NCI-H146 (cell line): ENCODE results near the gene ATF6.

Source experiments
- DNase-seq: peaks from one replicate; lab custom pipeline; 2025; lab: John Stamatoyannopoulos, UW

ATF6 gene

GRCh38 chr1:161941726-161942436, 175.8 kb downstream of the ATF6 start:
- DNase-seq, result no peak

GRCh38 chr1:161943737-161944136, 177.6 kb downstream of the ATF6 start:
- DNase-seq, result no peak

GRCh38 chr1:161944381-161944780, 178.3 kb downstream of the ATF6 start:
- DNase-seq, result no peak

GRCh38 chr1:161945306-161946060, 179.4 kb downstream of the ATF6 start:
- DNase-seq, result no peak

- DNase-seq, result no peak
Observed at GRCh38 chr1:161946071-161946987, 180.2 kb downstream of the ATF6 start.

GRCh38 chr1:161948435-161948834, 182.3 kb downstream of the ATF6 start:
- no peak for DNase-seq

- no peak for DNase-seq
Observed at GRCh38 chr1:161949548-161949947, 183.4 kb downstream of the ATF6 start.

- no peak for DNase-seq
Observed at GRCh38 chr1:161950377-161950776, 184.3 kb downstream of the ATF6 start.

GRCh38 chr1:161951646-161952045, 185.5 kb downstream of the ATF6 start:
- DNase-seq, result no peak

GRCh38 chr1:161952607-161953172, 186.6 kb downstream of the ATF6 start:
- no peak for DNase-seq

GRCh38 chr1:161953256-161953920, 187.3 kb downstream of the ATF6 start:
- no peak for DNase-seq

- DNase-seq, result no peak
Observed at GRCh38 chr1:161954050-161954449, 187.9 kb downstream of the ATF6 start.

- no peak for DNase-seq
Observed at GRCh38 chr1:161954466-161954865, 188.3 kb downstream of the ATF6 start.

- DNase-seq, result no peak
Observed at GRCh38 chr1:161955606-161956005, 189.5 kb downstream of the ATF6 start.

- DNase-seq, result no peak
Observed at GRCh38 chr1:161956097-161956496, 190.0 kb downstream of the ATF6 start.

GRCh38 chr1:161956930-161957329, 190.8 kb downstream of the ATF6 start:
- no peak for DNase-seq

GRCh38 chr1:161958425-161958824, 192.3 kb downstream of the ATF6 start:
- DNase-seq, result no peak

- DNase-seq, result no peak
Observed at GRCh38 chr1:161962091-161962887, 196.2 kb downstream of the ATF6 start.

- no peak for DNase-seq
Observed at GRCh38 chr1:161966067-161966466, 199.9 kb downstream of the ATF6 start.

- no peak for DNase-seq
Observed at GRCh38 chr1:161970036-161970435, 203.9 kb downstream of the ATF6 start.

- DNase-seq, result no peak
Observed at GRCh38 chr1:161970633-161971032, 204.5 kb downstream of the ATF6 start.
